ENCODE data around the gene CSE1L.

Gene CSE1L, protein sequence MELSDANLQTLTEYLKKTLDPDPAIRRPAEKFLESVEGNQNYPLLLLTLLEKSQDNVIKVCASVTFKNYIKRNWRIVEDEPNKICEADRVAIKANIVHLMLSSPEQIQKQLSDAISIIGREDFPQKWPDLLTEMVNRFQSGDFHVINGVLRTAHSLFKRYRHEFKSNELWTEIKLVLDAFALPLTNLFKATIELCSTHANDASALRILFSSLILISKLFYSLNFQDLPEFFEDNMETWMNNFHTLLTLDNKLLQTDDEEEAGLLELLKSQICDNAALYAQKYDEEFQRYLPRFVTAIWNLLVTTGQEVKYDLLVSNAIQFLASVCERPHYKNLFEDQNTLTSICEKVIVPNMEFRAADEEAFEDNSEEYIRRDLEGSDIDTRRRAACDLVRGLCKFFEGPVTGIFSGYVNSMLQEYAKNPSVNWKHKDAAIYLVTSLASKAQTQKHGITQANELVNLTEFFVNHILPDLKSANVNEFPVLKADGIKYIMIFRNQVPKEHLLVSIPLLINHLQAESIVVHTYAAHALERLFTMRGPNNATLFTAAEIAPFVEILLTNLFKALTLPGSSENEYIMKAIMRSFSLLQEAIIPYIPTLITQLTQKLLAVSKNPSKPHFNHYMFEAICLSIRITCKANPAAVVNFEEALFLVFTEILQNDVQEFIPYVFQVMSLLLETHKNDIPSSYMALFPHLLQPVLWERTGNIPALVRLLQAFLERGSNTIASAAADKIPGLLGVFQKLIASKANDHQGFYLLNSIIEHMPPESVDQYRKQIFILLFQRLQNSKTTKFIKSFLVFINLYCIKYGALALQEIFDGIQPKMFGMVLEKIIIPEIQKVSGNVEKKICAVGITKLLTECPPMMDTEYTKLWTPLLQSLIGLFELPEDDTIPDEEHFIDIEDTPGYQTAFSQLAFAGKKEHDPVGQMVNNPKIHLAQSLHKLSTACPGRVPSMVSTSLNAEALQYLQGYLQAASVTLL

DNA sequence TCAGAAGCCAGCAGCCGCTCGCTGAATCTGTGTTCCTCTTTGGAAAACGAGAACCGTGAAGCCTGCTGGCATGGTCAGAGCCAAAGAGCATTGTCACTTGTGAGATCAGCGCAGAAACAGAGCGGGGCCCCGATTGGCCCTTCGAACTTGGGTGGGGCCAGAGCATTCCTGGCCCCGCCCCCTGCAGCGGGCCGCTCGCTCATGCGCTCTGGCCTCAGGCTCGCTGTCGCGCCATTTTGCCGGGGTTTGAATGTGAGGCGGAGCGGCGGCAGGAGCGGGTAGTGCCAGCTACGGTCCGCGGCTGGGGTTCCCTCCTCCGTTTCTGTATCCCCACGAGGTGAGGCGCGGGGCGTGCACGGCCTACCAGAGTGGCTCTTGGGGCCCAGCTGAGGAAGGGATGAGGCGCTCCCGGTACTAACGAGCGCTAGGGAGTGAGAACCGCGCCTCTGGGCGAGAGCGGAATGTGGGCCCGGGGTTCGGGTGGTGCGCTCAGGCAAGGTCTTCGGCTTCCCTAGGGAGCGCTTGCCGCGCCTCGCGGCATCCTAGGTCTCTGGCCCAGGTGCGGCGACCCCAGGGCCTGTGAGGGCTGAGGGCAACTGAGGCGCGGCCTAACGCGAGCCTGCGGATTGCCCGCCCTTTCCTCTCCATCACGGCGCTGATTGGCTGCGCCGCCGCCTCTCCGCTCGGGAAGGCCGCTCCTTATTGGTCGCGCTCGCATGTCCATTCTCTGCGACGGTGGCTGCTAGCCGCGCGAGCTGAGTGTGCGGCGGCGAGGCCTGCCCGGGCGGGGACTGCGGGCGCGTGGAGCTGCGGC is at the start of gene CSE1L:
Gene CSE1L, plus strand, starts transcription at position 226 of the 814 bp plus-strand sequence. CDS start 12,152 bp downstream, outside the sequence.
- TF ChIP-seq, protein P1, sequence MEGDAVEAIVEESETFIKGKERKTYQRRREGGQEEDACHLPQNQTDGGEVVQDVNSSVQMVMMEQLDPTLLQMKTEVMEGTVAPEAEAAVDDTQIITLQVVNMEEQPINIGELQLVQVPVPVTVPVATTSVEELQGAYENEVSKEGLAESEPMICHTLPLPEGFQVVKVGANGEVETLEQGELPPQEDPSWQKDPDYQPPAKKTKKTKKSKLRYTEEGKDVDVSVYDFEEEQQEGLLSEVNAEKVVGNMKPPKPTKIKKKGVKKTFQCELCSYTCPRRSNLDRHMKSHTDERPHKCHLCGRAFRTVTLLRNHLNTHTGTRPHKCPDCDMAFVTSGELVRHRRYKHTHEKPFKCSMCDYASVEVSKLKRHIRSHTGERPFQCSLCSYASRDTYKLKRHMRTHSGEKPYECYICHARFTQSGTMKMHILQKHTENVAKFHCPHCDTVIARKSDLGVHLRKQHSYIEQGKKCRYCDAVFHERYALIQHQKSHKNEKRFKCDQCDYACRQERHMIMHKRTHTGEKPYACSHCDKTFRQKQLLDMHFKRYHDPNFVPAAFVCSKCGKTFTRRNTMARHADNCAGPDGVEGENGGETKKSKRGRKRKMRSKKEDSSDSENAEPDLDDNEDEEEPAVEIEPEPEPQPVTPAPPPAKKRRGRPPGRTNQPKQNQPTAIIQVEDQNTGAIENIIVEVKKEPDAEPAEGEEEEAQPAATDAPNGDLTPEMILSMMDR (IDR thresholded peaks at IDR 0.05; ENCODE audit: control insufficient read depth, insufficient read depth, low read depth, low read length, missing control alignments): peak; percentile 4
- peak within 1 kb of the TSS; percentile 100 for H3K4me3 ChIP-seq (ENCODE audit: control insufficient read depth, low read depth, low read length)
- DNase-seq (ENCODE audit: low read depth): peak; percentile 76

DNA sequence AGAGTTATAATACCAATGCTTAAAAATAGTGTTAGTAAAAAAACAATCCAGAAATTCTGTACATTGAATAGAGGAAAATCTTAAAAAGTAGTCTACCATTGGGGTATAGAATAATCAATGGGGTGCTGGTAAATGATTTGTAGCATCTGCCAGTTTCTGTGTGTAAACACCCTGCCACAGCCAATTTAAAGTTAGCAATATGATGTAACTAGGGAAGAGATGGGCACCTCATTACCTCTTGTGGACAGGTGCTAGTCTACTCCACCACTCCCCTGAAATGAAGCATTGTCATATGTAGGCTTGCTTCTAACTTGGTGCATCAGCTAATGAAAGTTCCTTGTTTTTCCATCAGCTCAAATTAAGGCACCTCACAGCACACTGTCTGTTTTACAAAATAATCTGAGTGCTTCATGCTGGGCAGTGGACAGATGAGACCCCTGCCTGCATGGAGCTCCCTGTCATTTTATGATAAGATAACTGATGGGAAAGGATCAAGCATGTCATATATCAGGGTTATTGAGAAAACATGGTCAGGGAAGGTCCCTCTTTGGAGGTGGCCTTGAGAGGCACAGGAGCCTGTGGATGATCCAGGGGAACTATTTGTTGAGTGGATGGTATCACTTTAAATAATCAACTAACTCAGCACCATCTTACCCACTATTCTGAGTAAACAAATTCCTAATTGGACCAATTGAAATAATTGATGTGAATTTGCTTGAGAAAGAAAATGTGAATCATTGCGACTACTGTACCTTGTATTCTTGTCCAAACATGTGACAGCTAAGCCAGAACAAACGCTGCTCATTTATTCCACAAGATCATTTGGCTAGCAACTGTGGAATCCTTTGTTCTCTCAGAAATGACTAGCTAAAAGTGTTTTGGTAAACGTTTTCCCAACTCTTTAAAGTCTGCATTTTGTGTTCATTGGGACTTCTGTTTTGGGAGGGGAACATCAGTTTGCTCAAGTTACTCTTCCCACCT is 45.9 kb upstream of the CSE1L start:
- H3K4me3 ChIP-seq (ENCODE audit: control insufficient read depth, low read depth, low read length): no peak overlapping the region
- TF ChIP-seq, protein P1 (IDR thresholded peaks at IDR 0.05; ENCODE audit: control insufficient read depth, insufficient read depth, low read depth, low read length, missing control alignments): no peak
- DNase-seq (ENCODE audit: low read depth): no peak

DNA sequence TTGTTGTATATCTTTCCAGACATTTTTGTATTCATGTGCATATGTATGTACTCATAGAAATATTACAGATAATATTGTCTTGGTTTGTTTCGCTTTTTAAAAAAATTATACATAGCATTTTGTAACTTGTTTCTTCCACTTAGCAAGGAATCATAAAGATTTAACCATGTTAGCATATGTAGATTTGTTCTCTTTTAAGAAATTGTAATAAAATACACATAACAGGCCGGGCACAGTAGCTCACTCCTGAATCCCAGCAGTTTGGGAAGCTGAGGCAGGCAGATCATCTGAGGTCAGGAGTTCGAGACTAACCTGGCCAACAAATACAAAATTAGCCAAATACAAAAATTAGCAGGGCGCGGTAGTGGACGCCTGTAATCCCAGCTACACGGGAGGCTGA is 44.4 kb upstream of the CSE1L start:
- no peak for DNase-seq (ENCODE audit: low read depth)
- no peak overlapping the region for H3K4me3 ChIP-seq (ENCODE audit: control insufficient read depth, low read depth, low read length)
- TF ChIP-seq, protein P1 (IDR thresholded peaks at IDR 0.05; ENCODE audit: control insufficient read depth, insufficient read depth, low read depth, low read length, missing control alignments): no peak

DNA sequence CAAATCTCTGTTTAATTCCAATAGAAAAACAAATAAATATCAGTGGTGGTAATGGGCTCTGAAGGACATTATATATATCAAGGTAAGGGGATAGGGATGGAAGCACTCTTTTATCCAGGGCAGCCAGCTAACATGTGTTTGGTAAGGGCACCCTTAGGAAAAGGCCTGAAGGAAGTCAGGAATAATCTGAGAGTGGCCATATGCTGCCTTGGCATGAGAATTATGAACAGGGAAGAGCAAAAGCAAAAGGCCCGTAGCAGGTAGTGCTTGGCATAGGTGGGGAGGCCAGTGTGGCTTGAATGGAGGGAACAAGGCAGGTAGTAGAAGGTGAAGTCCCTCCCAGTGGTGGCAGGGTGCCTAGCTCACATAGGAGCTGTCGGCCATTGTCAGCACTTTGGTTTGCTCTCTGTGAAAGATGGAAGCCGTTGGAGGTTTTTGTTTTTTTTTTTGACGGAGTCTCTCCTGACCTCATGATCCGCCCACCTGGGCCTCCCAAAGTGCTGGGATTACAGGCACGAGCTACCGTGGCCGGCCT is 39.6 kb upstream of the CSE1L start:
- TF ChIP-seq, protein P1 (IDR thresholded peaks at IDR 0.05; ENCODE audit: control insufficient read depth, insufficient read depth, low read depth, low read length, missing control alignments): no peak
- no peak for DNase-seq (ENCODE audit: low read depth)
- no peak overlapping the region for H3K4me3 ChIP-seq (ENCODE audit: control insufficient read depth, low read depth, low read length)

DNA sequence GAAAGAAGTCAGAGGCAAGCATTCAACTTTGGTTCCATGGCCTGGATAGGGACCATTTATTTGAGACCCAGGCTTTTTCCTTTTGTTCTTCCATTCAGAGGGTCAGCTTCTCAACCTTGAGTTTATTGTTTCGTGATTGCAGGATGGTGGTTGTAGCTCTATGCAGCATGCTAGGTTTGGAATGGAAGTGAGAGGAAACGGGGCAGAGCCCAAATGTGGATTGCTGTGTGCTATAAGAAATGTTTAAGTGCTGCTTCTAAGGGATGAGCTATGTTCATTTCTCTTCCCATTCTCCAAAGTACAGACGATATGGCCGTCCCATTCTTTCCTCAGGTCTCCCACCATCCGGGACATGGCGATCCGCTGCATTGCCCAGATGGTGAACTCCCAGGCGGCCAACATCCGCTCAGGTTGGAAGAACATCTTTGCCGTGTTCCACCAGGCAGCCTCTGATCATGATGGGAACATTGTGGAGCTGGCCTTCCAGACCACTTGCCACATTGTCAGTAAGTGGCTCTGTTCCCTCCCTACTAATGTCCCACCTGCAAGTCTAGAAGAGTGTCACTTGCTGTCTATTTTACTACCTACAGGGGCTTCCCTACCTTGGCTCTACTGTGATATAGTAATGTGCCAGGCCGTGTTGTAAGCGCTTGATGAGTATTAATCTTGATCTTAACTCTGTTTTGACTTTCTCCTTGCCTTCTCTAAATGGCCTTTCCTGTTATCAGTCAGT is 36.0 kb upstream of the CSE1L start:
- no peak for DNase-seq (ENCODE audit: low read depth)
- H3K4me3 ChIP-seq (ENCODE audit: control insufficient read depth, low read depth, low read length): no peak overlapping the region
- TF ChIP-seq, protein P1 (IDR thresholded peaks at IDR 0.05; ENCODE audit: control insufficient read depth, insufficient read depth, low read depth, low read length, missing control alignments): no peak
